GM21717 (cell line): ENCODE results near the gene KYNU.
A peak's percentile ranks its signal among the peaks of the same experiment; 100 is the strongest.
"Not testable (repeated sequence)": the region's sequence is repeated elsewhere in the genome, so short reads cannot be mapped to it uniquely, and the experiment has no call there.

Source experiments
- ATAC-seq: cut with Tn5 transposase; IDR thresholded peaks from one replicate; pipeline ENCODE4 v1.9.1; 2021; ENCODE audit warnings: mild to moderate bottlenecking, moderate library complexity; ENCODE audit not compliant: unreplicated experiment

Gene KYNU

DNA sequence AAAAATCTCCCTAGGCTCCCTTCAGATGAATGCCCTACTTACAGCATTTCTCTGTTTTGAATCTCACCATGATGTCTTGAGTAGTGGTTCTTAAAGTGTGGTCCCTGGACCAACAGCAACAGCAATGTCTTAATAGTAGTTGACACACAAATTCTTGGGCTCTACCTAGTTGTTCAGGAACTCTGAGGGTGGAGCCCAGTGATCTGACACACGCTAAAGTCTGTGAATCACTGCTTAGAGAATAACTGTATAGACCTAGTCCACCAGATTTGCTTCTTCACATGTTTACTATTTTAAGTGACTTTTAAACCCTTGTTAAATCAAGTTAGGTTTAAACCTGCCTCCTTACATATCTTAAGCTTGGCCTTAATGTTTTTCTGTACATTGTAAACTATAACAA is 204.2 kb downstream of the KYNU start:
- ATAC-seq: no peak

DNA sequence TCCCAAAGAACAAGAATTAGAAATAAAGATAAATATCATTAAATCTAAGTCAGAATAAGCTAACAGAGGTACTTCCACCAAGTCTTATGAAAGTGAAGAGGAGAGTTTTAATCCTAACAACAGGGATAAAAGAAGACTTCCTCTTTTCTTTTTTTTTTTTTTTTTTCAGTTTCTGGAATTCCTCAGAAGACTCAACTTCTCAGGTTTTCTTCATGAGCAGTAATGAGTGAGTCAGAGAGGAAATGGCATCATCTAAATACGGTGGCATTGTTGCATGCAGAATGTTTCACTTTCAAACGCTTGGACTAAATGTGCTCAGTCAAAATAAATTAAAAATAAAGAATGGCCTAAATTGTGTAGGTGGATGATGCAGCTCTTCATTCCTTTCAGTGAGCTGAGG is 206.2 kb downstream of the KYNU start:
- ATAC-seq: peak; percentile 66

DNA sequence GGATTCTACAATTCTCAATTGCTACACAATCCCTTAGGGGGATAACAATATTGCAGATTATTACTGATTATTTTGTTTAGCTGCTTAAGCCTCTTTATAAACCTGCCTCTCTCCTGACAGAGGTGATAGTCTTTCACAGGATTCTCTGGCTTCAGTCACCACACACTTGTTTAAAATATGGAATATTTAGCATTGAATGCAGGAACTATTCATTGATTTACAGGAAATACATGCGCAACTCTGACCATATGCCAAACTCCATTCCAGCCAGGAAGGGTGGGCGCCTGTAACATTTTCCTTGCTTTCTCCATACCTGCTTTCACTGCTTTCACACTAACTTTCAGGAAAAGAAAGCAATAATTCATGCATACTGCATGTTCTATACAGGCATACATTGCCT is 207.0 kb downstream of the KYNU start:
- no peak for ATAC-seq

DNA sequence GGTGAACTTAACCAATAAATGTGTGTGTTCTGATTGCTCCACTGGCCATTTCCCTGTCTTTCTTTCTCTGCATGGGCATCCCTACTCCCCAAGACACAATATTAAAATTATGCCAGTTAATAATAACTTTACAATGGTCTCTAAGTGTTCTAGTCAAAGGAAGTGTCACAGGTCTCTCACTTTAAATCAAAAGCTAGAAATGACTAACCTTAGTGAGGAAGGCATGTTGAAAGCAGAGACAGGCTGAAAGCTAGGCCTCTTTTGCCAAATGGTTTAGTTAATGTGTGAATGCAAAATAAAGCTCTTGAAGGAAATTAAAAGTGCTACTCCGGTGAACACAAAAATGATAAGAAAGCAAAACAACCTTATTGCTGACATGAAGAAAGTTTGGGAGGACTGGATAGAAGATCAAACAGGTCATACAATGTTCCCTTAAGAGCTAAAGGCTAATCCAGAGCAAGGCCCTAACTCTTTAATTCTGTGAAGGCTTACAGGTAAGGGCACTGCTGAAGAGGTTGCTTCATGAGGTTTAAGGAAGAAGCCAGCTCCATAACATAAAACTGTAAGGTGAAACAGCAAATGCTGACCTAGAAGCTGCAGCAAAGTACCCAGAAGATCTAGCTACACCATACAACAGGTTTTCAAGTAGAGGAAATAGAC is 207.8 kb downstream of the KYNU start:
- ATAC-seq: peak; percentile 54

DNA sequence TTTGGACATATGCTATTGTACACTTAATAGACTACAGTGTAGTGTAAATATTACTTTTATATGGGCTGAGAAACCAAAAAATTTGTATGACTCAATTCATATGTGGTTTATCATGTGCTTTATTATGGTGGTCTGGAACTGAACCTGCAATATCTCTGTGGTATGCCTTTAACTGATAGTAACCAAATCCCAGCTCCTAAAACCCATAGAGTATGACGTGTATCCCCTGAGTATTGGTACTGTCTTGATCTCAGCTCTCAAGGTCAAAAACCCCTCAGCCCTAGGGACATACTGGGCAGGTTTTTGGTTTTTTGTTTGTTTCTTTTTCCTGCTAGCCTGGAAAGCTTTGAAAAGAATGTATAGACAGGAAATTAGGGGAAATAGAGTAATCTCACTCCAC is 209.6 kb downstream of the KYNU start:
- no peak for ATAC-seq

DNA sequence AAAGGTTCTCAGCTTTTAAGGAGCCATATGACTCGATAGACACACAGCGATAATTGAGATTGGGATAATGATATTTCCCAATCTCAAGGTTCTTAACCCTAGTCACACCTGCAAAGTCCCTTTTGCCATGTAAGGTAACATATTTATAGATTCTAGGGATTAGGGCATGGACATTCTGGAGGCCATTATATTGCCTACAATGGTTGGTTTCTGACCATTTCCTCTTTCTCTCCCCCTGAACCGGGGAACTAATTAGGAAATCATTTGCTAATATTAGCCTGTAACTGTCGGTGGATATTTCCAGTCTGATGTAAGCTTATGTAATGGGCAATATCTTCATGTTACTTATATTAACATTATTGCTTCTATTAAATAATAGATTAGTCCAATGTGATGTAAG is 210.9 kb downstream of the KYNU start:
- ATAC-seq: no peak

DNA sequence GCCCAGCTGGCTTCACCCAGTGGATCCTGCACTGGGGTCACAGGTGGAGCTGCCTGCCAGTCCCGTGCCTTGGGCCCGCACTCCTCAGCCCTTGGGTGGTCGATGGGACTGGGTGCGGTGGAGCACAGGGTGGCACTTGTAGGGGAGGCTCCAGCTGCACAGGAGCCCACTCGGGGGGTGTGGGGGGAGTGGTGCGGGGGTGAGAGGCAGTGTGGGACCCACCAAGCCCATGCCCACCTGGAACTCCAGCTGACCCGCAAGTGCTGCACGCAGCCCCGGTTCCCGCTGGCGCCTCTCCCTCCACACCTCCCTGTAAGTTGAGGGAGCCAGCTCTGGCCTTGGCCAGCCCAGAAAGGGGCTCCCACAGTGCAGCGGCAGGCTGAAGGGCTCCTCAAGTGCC is 212.1 kb downstream of the KYNU start:
- ATAC-seq: not testable (repeated sequence)
